Lower lobe of right lung (tissue), 2 donors: ENCODE results near the gene JPH3. TPM values are rescaled to one million over a fixed set of nuclear protein-coding genes. Genes with fewer than 3 reads are reported as not detected.
A peak's percentile ranks its signal among the peaks of the same experiment; 100 is the strongest.

Source experiments
- ATAC-seq, 2 donors: fragments of 200-7000 bp; cut with Tn5 transposase; one replicate each; pipeline ENCODE4 v1.9.1; 2020 to 2022; ENCODE audit warnings: mild to moderate bottlenecking in 2 of 2, moderate library complexity in 2 of 2
- DNase-seq: peaks from one replicate; pipeline ENCODE4 v3.0.0-alpha.2; 2020
- H3K27ac ChIP-seq: fragments of 200-600 bp; one replicate; pipeline ENCODE4 v1.8.0; 2022
- H3K27me3 ChIP-seq: fragments of 200-600 bp; one replicate; pipeline ENCODE4 v1.8.0; 2022; ENCODE audit warnings: low read depth
- H3K36me3 ChIP-seq: fragments of 200-600 bp; one replicate; pipeline ENCODE4 v1.8.0; 2022; ENCODE audit warnings: mild to moderate bottlenecking
- H3K4me1 ChIP-seq: fragments of 200-600 bp; one replicate; pipeline ENCODE4 v1.8.0; 2022
- H3K4me3 ChIP-seq: fragments of 200-600 bp; one replicate; pipeline ENCODE4 v1.8.0; 2022; ENCODE audit warnings: mild to moderate bottlenecking
- H3K9me3 ChIP-seq: fragments of 200-600 bp; one replicate; pipeline ENCODE4 v1.8.0; 2022
- CTCF ChIP-seq: fragments of 200-600 bp; IDR thresholded peaks from one replicate; pipeline ENCODE4 v1.8.0; 2022; ENCODE audit warnings: antibody characterized with exemption, mild to moderate bottlenecking
- intact Hi-C: fragments of 100-400 bp; cut with DNase I; formaldehyde crosslinking; loops from one replicate; pipeline ENCODE4 v1.11.0; 2022
- total RNA-seq: library from RNA; stranded (reverse); fragmentation: NEBNext Ultra II Directional; extraction: Animal tissue kit (Norgen Biotek cat#: 25700); gene quantifications from one replicate; pipeline ENCODE4 v1.2.1, GENCODE V29; 2021
- donor health status: DM: no; HTN: yes; CAD: no; lungs with severe emphysema.

Gene JPH3
- total RNA-seq, 1 donor from 2014 or later: 0.12 TPM

DNA sequence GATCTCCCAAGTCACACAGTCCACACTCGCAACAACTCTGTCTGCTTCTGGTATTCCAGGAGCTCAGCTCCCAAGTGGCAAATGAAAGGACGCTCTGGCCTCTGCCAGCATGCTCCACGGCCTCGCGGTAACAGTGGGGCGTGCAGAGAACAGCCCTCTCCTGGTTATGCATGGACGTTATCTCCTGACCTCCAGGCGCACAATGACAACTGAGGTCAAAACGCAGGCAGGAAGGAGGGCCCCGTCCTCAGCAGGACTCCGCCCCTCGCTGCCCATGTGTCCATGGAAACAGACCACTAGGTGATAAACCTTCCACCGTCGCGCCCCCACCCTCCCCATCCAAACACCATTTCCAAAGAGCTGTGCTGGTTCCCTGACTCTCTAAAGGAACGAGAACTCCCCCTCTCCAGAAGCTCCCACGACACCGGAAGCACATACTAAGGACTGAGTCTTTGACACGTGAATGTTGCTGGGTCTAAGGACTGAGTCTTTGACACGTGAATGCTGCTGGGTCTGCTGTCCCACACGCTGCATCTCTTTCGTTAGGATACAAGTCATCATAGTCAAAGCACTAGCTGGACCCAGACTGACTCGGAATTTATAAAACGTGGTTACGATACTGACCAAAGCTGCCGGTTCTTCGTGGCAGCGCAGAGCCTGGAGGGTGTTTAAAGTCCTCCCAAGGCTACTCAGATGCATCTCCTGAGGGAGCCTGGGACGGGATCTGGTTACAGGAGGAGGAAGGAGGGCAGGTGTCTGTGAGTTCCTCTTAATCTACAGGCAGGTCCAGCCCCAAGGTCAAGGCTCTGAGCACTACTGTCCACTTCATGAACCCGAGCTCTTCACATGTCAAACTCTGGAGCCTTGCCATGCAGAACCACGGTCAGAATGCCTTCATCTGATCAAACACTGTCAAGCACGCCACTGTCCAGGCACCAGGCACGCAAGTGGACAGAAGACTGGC is 119.6 kb downstream of the JPH3 start:
- no peaks in the 10 kb centered on the region for H3K27me3 ChIP-seq
- ATAC-seq (no peak), DNase-seq (no peak)
- H3K4me1 ChIP-seq: peaks cover 20% of the 10 kb centered on the region
- intact Hi-C loops: no loop called here
- H3K36me3 ChIP-seq: peaks cover 36% of the 10 kb centered on the region
- TF ChIP-seq CTCF: no peak
- H3K9me3 ChIP-seq: no peaks in the 10 kb centered on the region
- H3K27ac ChIP-seq: no peak overlapping the region
- no peak overlapping the region for H3K4me3 ChIP-seq

DNA sequence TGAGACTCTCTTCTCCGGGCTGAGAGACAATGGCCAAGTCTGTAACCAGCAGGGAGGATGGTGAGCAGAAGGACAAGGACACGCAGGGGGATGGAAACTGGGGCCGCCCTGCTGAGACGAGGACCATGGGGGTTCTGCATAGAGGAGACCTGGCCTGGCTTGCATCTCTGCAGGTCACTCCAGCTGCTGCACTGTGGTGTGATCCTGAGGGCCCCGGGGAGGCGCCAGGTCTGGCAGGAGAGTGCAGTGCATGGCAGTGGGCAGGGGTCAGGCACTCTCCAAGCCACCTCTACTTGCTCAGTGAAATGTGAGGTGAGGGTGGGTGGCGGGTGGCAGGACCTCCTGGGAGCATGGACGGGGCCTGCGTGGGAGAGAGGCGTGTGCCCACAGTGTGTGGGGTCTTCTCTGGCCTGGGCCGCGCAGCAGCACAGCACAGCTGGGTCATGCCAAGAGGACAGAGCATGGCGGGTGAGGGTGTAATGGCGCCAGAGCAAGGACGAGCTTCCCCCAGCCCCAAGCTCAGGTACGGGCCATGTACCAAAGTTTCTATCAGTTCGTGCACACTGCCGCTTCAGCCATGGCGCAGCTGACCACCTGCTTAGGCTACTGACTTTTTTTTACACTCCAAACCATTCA is 120.4 kb downstream of the JPH3 start:
- Histone ChIP-seq H3K27me3 (no peaks in the 10 kb centered on the region), H3K9me3 (no peaks in the 10 kb centered on the region), H3K27ac (no peak overlapping the region), H3K4me1 (peaks cover 20% of the 10 kb centered on the region), H3K36me3 (peaks cover 39% of the 10 kb centered on the region), H3K4me3 (no peak overlapping the region)
- DNase-seq (no peak), ATAC-seq (peak; percentile 3 to 20)
- intact Hi-C loops: no loop called here
- TF ChIP-seq CTCF: no peak

- intact Hi-C loops: no loop called here
- H3K4me1 ChIP-seq: peaks cover 20% of the 10 kb centered on the region
- no peaks in the 10 kb centered on the region for H3K9me3 ChIP-seq
- H3K27me3 ChIP-seq: no peaks in the 10 kb centered on the region
- TF ChIP-seq CTCF: no peak
- H3K4me3 ChIP-seq: no peak overlapping the region
- peaks cover 42% of the 10 kb centered on the region for H3K36me3 ChIP-seq
- peak; percentile 49 to 72 for ATAC-seq
- DNase-seq: no peak
- H3K27ac ChIP-seq: no peak overlapping the region
Observed at GRCh38 chr16:87723226-87723623, 120.9 kb downstream of the JPH3 start.

DNA sequence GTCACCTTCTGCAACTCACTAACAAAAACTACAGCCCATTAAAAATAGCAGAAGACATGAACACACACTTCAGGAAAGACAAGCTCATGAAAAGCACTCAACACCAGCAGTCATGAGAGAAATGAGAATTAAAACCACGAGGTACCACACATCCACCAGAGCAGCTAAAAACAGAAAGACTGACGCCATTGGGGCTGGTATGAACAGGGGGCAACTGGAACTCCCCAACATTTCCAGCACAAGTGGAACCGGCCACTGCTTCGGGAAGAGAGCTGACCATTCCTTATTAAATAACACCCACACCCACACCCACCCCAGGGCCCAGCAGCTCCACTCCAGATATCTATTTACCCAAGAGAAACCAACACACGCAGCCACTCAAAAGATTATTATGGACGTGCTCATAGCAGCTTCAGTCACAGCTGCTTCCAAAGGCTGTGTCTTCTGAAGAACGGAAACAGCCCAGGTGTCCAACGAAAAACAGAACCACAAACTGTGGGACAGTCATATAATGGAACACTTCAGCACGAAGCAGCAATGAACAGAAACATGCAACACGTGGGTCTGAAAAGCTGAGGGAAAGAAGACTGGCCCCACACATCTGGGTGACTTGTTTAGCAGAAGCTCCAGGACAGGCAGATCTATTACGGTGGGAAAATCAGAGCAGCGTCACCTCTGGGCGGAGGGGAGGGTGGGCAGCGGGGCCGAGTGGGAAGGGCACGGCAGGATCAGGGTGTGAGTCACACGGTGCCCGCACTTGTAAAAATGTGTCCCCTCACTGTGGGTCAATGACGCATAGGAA is 122.4 kb downstream of the JPH3 start:
- H3K36me3 ChIP-seq: peaks cover 55% of the 10 kb centered on the region
- DNase-seq: no peak

More for the DNA sequence above, 122.4 kb downstream of the JPH3 start:
- Histone ChIP-seq H3K27me3 (no peaks in the 10 kb centered on the region), H3K4me1 (peaks cover 20% of the 10 kb centered on the region), H3K4me3 (no peak overlapping the region), H3K9me3 (no peaks in the 10 kb centered on the region), H3K27ac (no peak overlapping the region)
- no peak for TF ChIP-seq CTCF
- no peak for ATAC-seq
- intact Hi-C loops: no loop called here
